ENCODE data around the gene EQTN. TPM values are rescaled to one million over a fixed set of nuclear protein-coding genes. Genes with fewer than 3 reads are reported as not detected.

The EQTN gene
- total RNA-seq = 1.4 TPM

GRCh38 chr9:27297050-27297449, at the start of gene EQTN:
EQTN (minus strand) TSS chr9:27297150; CDS start chr9:27297055, 95 bp downstream.

Other genes starting within 250 kb of the EQTN start
- gene TEK, start 187.9 kb downstream of the EQTN start, total RNA-seq = 10.6 TPM
- not detected for gene IFNK, start 227.1 kb upstream of the EQTN start, total RNA-seq
- gene MOB3B, start 232.7 kb upstream of the EQTN start, total RNA-seq = 9.0 TPM